HG03196 (cell line): ENCODE measurements around the gene TOPAZ1.
"Not testable (repeated sequence)": the region's sequence is repeated elsewhere in the genome, so short reads cannot be mapped to it uniquely, and the experiment has no call there.

ENCODE experiments used
- ATAC-seq: cut with Tn5 transposase; IDR thresholded peaks from one replicate; pipeline ENCODE4 v1.9.1; 2021; ENCODE audit not compliant: unreplicated experiment

Gene TOPAZ1

GRCh38 chr3:44329946-44330345 is 88.3 kb downstream of the TOPAZ1 start:
- ATAC-seq = no peak

- no peak for ATAC-seq
Measured at GRCh38 chr3:44330444-44330843, 88.8 kb downstream of the TOPAZ1 start.

- ATAC-seq = no peak
Measured at GRCh38 chr3:44334326-44334725, 92.6 kb downstream of the TOPAZ1 start.

GRCh38 chr3:44337248-44337785 is 95.6 kb downstream of the TOPAZ1 start:
- ATAC-seq = no peak

- peak; percentile 86 for ATAC-seq
Measured at GRCh38 chr3:44338010-44338827, 96.5 kb downstream of the TOPAZ1 start, which contains the start of gene TCAIM. Gene TCAIM, plus strand, starts transcription at chr3:44338766. Its CDS starts 16,017 bp downstream, at chr3:44354783.

- ATAC-seq = no peak
Measured at GRCh38 chr3:44338828-44339127, 97.1 kb downstream of the TOPAZ1 start.

GRCh38 chr3:44339181-44340057 is 97.7 kb downstream of the TOPAZ1 start:
- no peak for ATAC-seq

- no peak for ATAC-seq
Measured at GRCh38 chr3:44340058-44340395, 98.3 kb downstream of the TOPAZ1 start.

GRCh38 chr3:44342176-44342790 is 100.6 kb downstream of the TOPAZ1 start:
- no peak for ATAC-seq

GRCh38 chr3:44343421-44343820 is 101.7 kb downstream of the TOPAZ1 start:
- ATAC-seq = no peak

GRCh38 chr3:44346590-44346989 is 104.9 kb downstream of the TOPAZ1 start:
- not testable (repeated sequence) for ATAC-seq

GRCh38 chr3:44348993-44349392 is 107.3 kb downstream of the TOPAZ1 start:
- no peak for ATAC-seq

- no peak for ATAC-seq
Measured at GRCh38 chr3:44353355-44353924, 111.8 kb downstream of the TOPAZ1 start.

GRCh38 chr3:44355362-44356033 is 113.8 kb downstream of the TOPAZ1 start:
- ATAC-seq = no peak

- no peak for ATAC-seq
Measured at GRCh38 chr3:44359146-44359751, 117.6 kb downstream of the TOPAZ1 start.

GRCh38 chr3:44363591-44363990 is 121.9 kb downstream of the TOPAZ1 start:
- ATAC-seq = peak; percentile 77

GRCh38 chr3:44365952-44366351 is 124.3 kb downstream of the TOPAZ1 start:
- no peak for ATAC-seq

- ATAC-seq = no peak
Measured at GRCh38 chr3:44375450-44375849, 133.8 kb downstream of the TOPAZ1 start.
